Activated T-cell treated with anti-CD3 and anti-CD28 coated beads for 24 hours (primary cell): ENCODE results near the gene CCR2.
"Not testable (repeated sequence)": the region's sequence is repeated elsewhere in the genome, so short reads cannot be mapped to it uniquely, and the experiment has no call there.

ENCODE experiments used
- DNase-seq: peaks from one replicate; pipeline ENCODE4 v3.0.0-alpha.2; 2020; ENCODE audit warnings: low read depth

Gene CCR2

DNA sequence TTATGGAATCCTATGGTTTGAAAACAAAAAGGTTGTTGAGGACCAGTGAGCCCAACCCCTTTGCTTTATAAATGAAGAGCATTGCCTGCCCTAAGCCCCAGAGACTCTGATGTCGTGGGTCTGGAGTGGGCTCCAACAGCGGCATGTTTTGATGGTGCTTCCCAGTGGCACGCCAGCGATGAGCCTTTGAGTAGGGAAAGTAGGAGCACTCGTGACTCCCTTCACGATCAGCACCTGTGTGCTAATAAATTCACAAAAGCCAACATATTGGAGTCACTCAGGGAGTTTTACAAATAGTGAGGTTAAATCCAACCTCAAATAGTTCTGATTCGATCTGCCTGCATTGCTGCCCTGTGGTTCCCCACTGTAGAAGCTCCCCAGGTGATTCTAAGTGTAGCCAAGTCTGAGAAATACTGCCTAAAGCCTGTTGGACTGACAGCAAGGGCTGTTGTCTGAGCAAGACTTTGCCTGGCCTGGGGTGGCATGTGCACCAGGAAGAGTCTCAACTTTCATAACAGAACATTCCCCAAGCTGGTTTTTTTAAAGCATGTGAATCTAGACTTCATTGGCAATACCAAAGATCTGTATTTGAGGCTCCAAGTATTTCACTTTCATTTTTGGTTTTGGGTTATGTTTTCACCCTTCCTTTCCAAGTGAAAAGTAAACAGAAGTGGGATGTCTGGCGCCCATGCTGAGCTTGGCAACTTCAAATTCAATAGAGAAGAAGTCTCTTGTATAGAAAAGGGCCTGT, 26.7 kb downstream of the CCR2 start:
- no peak for DNase-seq

DNA sequence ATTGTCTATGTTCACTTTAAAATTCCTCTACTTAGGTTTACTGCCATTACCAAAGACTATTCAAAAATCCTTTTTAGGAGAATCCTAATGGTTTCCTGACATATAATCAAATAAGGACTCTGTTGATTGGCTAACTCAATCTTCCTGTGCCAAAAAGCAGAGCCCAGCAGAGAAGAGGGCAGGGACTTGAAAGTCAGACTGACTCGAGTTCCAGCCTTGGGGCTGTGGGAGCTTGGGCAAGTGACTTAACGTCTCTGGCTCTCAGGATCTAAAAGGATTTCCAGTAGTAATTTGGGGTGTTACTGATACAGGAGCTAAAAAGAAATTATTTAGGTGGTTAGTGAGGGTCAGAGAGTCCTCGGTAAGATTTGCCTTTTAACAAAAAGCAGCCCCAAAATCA, 27.7 kb downstream of the CCR2 start:
- no peak for DNase-seq

DNA sequence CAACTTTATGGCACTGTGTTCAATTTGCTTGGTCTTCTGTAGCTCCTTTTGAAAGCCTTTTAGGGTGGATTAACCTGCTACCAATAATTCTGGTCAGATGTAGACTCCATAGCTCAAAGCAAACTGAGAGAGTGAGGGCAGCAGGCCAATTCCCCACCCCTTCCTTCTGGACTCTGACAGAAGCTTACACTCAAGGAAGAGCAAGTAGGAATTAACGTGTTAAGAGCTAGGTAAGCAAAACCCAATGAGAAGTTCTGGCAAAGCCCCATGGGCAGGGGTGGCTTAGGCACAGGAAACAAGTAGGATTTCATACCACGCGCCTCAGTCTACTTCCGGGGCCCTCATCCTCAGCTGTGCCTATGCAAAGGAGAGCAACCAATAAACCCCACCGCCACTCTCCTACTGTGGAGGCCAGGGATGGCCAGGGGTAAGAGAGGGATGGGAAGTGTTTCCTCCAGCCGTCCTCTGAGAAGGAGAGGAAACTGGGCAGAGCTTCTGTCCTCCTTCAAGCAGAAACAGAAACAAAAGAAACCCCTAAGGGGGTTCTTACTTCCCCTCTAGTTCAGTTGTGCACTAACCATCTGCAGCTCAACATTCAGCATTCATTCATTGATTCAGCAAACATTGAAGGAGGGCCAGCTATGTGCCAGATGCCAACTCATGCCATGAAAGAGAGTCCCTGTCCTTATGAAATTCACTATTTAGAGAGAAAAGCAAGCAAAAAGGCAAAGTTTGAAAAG, 29.5 kb downstream of the CCR2 start:
- no peak for DNase-seq

DNA sequence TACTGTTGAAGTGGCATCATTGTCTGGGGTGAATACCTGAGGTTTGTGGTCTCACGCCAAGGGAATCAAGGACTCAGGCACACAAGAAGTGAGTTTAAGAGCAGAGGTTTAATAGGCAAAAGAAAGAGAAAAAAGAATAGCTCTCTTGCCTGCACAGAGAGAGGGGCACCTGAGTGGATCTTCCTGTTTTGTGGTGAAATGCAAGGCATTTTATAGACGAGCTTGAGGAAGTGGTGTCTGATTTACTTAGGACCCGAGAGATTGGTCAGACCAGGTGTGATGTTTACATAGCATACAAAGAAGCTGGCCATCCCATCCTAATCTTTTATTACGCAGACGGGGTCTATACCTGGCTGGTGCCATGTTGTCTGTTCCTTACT, 30.0 kb downstream of the CCR2 start:
- no peak for DNase-seq

DNA sequence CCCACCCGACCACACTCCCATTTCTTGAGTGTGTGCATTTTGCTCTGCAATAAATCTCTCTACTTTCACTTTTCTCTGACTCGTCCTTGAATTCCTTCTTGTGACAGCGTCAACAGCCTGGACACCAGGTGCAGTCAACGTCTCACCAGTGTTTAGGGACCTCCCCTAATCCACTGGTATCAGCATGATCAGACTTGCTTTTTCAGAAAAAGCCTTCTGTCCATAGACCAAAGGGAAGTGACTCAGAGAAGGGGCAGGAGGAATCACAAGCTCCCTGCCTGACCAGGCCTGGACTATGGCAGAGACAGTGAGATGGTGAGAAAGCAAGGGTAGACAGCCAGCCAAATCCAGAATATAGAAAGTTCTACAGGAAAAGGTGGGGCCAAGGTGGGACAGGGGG, 32.3 kb downstream of the CCR2 start:
- DNase-seq: no peak

DNA sequence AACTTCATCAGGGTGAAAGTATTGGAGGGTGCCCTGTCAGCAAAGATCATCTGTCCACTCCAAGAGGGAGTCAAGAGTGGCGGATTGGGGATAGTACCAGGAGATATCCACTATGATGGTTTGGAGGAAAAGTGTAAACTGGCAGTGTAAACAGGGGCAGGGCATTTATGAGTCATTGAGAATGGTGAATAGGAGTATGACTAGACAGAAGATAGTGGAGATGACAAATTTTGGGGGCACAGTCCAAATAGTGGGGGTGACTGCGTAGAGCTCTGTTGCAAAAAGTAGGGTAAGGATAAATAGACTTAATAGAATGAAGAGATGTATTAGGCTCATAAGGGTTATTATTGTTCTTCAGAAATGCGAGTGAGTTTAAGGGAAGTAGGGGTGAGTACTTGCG, 34.9 kb downstream of the CCR2 start:
- DNase-seq: not testable (repeated sequence)

DNA sequence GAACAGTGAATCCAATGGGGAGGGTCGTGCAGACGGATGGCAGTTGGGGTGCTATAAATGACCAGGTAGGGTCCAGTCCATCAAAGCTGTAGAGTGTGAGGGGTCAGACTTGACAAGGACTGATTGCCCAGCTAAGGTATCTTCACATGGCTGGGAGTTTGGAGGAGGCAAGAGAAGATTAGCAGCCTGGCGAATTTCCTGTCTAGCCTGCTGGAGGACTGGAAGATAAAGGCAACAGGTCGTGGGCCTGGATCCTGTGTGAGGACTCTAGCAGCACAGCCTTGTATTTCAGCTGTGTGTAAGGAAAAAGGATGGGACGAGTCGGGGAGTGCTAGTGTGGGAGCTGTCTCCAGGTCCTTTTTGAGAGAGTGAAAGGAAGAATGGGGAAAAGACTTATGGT, 35.4 kb downstream of the CCR2 start:
- no peak for DNase-seq

DNA sequence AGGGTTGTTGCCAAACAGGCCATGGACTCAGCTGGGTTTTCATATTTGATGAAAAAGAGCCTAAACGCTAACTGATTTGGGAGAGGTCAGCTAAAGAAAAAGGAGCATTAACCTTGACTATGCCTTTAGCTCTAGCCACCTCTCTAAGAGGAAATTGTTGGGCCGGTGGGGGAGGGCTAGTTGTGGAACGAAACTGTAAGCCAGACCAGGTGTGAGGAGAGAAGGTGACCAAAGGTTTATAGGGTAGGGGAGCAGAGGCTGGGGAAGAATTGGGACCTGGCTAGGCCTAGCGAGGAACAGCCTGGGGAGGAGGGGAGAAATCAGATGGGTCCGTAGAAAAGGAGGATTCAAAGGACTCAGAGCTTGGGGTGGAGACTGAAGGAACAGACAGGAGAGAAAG, 37.6 kb downstream of the CCR2 start:
- not testable (repeated sequence) for DNase-seq

DNA sequence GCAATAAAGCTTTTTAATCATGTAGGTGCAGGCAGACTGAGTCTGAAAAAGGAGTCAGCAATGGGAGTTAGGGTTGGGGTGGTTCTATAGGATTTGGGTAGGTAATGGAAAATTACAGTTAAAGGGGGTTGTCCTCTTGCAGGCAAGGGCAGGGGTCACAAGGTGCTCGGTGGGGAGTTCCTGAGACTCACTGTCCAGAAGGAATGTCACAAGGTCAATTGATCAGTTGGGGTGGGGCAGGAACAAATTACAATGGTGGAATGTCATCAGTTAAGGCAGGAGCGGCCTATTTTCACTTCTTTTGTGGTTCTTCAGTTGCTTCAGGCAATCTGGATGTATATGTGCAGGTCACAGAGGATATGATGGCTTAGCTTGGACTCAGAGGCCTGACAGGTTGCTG, 39.1 kb downstream of the CCR2 start:
- no peak for DNase-seq

DNA sequence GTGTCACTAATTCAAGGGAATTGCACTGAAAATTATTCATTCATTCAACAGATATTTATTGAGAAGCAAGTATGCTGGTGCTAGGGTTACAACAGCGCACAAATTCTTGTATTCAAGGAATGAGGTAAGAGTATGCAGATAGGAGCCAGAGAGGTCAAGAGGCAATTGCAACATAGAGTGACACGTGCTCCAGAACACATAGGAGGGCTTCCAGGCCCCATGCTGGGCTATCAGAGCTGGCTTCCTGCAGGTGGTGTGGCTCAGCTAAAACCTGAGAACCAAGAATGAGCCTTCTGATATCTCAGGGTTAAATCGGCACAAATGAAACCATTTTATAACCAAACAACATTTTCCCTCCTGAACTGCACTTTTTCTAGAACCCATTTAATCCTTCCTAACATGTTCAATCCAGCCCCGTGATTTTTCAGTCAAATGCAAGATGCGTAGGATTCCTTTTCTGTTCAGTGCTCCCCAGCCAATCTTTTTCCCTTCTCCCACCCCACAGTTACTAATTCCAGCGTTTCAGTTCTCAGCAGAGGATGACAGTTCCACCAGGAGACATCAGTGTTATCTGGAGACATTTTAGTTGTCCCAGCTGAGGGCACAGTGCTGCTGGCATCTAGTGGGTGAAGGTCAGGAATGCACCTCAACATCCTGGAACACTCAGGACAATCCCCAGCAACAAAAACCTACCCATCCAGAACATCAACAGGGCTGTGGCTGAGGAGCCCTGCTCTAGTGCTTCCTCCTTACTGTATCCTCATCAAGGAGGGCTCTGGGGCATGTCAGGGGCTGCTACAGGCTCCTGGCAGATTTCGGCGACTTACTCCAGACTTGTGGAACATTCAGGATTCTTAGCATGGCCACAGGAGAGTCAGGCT, 39.9 kb downstream of the CCR2 start:
- DNase-seq: no peak

DNA sequence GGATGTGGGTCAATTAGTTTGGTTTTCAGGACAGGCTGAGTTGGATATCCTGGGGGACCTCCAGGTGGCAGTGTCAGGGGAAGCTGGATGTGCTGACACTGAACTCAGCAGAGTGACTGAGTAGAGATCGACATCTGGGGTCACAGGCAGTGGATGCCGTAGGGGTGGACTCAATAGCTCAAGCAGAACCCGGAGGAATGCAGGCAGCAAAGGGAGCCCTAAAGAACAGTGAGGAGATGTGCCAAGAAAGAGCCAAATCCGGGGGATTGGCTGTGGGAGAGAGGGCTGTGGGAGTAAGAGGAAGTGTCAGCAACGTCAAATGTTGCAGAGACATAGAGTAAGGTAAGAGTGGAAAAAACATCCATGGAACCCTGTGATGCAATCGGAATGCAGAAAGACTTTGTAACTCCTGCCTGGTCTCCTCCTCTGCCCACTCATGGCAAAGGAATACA, 41.3 kb downstream of the CCR2 start:
- DNase-seq: no peak

DNA sequence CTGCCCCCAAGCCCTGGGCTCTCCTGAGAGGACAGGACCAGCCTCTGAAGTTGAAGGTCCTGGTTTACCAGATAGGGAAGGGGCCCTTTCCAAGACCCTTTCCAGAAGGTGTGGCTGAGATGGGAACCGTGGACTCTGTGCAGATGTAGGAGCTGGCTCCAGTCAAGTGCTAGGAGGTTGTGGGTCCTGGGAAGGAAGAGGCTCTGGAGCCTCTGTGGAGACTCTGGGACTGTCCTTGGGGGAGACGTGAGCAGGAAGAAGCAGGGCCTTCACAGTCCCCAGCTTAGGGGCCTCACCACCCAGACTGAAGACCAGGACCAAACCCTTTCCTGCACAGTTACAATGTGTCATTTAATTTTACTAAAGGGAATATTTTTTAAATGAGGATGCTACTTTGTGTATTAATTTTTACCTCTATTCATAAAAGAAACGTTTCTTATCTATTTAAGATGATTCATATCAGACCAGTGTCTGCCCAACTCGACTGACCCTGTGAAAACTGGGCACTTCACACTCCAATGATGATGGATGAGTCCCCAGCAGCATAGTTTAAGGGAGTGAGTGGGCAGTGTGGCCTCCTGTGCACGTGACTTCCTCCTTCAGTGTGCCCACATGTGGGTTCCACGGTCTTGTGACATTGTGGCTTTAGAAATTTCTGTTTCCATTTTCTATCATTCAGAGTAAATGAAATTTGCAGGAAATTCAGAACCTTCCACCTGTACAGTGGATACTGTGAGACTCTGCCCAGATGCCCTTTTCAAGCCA, 42.0 kb downstream of the CCR2 start:
- no peak for DNase-seq

DNA sequence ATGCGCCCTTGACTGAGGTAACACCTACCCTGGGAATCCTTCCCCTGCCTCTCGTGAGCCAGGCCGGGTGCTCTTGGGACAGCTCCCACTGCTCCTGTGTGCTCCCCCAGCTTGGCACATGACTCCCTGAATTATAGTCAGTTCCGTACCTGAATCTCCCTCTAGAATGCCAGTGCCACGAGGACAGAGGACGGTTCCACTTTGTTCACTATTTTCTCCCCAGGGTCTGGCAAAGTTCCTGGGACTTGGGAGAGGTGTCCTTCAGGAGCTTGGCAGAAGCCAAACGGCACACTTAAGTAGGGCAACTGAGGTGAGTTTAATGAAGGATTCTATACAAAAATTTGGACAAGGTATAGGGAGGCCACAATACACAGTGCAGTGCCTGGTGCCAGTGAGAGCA, 43.2 kb downstream of the CCR2 start:
- no peak for DNase-seq

DNA sequence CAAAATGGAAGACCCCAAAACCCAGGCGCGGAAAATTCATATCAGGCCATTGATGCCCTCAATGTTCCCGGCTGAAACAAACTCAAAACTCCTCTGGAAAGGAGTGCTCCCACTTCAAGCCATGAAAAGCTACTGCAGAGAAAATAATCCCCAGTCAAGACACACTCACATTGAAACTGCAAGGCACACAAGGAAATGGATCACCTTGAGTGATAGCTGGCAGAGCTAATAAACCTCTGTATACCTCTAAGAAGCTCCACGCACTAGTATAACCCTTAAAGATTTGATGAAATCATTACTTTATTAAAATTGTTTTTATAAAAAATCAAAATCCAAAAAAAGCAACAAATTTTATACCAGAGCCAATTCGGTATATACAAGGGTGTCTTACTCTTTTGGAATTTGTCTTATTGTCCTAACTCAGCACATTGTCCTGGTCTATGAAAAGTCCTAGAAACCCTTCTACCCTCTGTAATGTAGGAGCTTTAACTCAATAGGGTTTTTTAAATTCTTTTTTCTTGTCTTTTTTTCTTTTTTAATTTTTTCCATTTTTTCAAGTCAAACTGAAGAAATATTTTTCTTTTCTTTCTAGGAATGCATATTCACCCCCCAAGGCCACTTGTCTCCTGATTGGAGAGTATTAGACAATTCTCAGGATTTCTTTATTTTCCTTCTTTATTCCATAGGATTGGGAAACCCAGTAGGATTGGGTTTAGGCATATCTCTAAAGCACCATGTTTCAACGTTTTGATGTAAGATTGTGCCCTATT, 44.5 kb downstream of the CCR2 start:
- no peak for DNase-seq

DNA sequence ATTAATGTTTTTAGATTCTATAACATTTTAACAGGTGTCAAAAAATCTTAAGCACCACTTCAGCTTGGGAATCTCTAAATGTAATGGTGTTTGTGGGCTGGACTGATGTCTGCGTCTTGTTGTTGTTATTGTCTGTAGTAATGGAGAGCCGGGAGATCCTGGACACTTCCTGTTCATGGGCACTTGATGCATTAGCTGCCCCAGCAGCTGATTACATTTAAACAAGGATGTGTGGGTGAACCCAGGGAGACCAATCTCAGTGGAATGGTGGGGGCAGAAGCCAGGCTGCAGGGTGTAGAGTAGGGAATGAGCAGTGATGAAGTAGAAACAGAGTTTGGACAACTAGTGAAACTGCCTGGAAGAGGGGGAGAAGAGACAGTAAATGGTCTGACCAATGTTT, 45.2 kb downstream of the CCR2 start:
- no peak for DNase-seq

DNA sequence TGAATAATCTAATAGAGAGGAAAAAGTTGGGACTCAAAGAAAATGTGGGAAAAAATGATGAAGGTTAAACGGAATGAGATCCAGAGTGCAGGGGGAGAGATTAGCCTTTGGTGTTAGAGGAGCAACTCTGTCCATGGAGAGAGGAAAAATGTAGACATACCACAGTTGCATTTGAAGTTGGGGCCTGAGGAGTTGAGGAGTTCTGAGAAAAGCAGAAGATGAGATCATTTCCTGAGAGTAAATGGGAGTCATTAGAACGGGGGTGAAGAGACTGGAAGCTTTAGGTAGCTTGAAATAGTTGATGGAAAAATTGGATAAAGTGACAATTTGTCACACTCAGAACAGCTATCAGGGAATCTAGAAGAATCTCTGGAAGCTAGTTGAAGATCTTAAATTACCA, 45.6 kb downstream of the CCR2 start:
- DNase-seq: no peak

DNA sequence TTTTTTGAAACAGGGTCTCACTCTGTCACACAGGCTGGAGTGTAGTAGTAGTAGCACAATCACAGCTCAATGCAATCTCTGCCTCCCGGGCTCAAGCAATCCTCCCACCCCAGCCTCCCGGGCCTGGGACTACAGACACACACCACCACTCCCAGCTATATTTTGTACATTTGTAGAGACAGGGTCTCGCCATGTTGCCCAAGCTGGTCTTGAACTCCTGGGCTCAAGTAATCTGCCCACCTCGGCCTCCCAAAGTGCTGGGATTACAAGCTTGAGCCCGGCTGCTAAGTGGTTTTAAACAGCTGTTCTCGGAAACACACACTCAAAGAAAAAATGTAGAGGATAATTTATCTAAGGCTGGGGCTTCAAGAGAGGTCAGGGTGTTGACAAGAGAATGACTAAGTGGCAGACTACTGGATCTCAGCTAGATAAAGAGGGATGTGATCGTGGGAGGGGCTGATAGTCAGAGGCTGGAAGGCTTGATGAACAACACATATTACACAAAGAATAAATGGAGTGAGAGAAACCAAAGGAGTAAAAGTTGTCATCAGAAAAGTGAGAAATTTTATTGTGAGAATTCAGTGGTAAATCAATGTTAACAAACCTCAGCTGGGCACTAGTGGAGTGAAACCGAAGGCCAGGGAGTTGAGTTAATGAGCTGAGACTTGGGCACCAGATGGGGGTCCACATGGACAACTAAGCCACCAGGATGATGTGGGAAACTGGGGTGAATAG, 46.3 kb downstream of the CCR2 start:
- DNase-seq: no peak

DNA sequence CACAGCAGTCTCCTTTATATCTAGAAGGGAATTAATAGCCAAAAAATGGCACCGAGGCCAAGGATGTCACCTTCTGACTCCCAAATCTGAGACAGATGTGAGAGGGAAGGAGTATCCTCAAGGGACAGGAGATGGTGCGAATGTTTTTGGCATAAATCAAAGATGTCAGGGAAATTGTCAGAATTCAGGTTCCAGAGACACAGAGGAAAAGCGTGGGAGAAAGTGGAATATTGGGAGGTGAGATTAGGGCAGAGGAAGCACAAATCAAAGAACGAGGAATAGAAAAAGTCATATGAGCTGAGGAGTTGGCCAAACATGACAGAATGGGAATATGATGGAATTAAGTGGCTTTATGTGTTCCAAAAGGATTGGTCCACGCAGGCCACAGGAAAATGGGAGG, 46.9 kb downstream of the CCR2 start:
- DNase-seq: no peak

DNA sequence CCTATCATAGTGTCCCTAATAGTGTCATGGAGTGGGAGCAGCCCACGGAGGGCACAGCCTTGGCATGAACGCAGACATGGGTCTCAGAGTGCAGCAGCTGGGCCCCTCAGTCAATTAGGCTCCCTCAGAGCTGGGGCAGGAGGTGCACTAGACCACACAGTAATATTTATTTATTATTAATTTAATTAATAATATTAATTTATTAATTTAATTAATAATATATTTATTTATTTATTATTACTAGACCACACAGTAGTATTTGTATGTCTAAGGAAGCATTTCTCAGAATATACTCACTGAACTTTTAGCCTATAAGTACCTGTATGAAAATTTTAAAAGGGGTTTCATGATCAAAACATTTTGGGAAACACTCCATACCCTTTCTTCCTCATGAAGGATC, 47.7 kb downstream of the CCR2 start:
- no peak for DNase-seq

DNA sequence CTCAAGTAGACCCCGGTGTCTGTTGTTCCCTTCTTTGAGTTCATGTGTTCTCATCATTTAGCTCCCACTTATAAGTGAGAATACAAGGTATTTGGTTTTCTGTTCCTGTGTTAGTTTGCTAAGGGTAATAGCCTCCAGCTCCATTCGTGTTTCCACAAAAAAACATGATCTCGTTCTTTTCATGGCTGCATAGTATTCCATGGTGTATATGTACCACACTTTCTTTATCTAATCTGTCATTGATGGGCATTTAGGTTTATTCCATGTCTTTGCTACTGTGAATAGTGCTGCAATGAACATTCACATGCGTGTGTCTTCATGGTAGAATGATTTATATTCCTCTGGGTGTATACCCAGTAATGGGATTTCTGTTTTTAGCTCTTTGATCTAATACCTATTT, 49.0 kb downstream of the CCR2 start:
- DNase-seq: not testable (repeated sequence)
